ENCODE results near the gene AOAH. TPM values are rescaled to one million over a fixed set of nuclear protein-coding genes. Genes with fewer than 3 reads are reported as not detected.
A peak's percentile ranks its signal among the peaks of the same experiment; 100 is the strongest.
"Not testable (repeated sequence)": the region's sequence is repeated elsewhere in the genome, so short reads cannot be mapped to it uniquely, and the experiment has no call there.

AOAH gene
- total RNA-seq, 1 experiment from 2014 or later: 0.05 TPM

GRCh38 chr7:36490419-36490830 is 233.9 kb downstream of the AOAH start:
- no peak for DNase-seq (ENCODE audit: low read depth, low spot score)
- in situ Hi-C loops (cut with HindIII; ENCODE audit: low pct_unique_long_range_greater_than_20kb, low sequenced_read_pairs): no loop called here

GRCh38 chr7:36488672-36489071 is 235.6 kb downstream of the AOAH start:
- DNase-seq (ENCODE audit: low read depth, low spot score); in situ Hi-C loops (cut with HindIII; ENCODE audit: low pct_unique_long_range_greater_than_20kb, low sequenced_read_pairs): not testable (repeated sequence)

- DNase-seq (ENCODE audit: low read depth, low spot score): peak; percentile 79
- in situ Hi-C loops (cut with HindIII; ENCODE audit: low pct_unique_long_range_greater_than_20kb, low sequenced_read_pairs): no loop called here
These were observed 236.4 kb downstream of the AOAH start for GRCh38 chr7:36487756-36488336.

GRCh38 chr7:36486336-36486735 is 238.0 kb downstream of the AOAH start:
- DNase-seq (ENCODE audit: low read depth, low spot score): no peak
- in situ Hi-C loops (cut with HindIII; ENCODE audit: low pct_unique_long_range_greater_than_20kb, low sequenced_read_pairs): no loop called here

GRCh38 chr7:36484265-36484664 is 240.0 kb downstream of the AOAH start:
- in situ Hi-C loops (cut with HindIII; ENCODE audit: low pct_unique_long_range_greater_than_20kb, low sequenced_read_pairs): no loop called here
- DNase-seq (ENCODE audit: low read depth, low spot score): no peak

- peak; percentile 54 for DNase-seq (ENCODE audit: low read depth, low spot score)
- in situ Hi-C loops (cut with HindIII; ENCODE audit: low pct_unique_long_range_greater_than_20kb, low sequenced_read_pairs): not testable (repeated sequence)
These were observed 240.4 kb downstream of the AOAH start for GRCh38 chr7:36483853-36484252.

- DNase-seq (ENCODE audit: low read depth, low spot score): peak; percentile 42
- in situ Hi-C loops (cut with HindIII; ENCODE audit: low pct_unique_long_range_greater_than_20kb, low sequenced_read_pairs): no loop called here
These were observed 245.5 kb downstream of the AOAH start for GRCh38 chr7:36478745-36479144.

- in situ Hi-C loops (cut with HindIII; ENCODE audit: low pct_unique_long_range_greater_than_20kb, low sequenced_read_pairs): no loop called here
- DNase-seq (ENCODE audit: low read depth, low spot score): no peak
These were observed 248.9 kb downstream of the AOAH start for GRCh38 chr7:36475381-36475780.

GRCh38 chr7:36475011-36475342 is 249.3 kb downstream of the AOAH start:
- DNase-seq (ENCODE audit: low read depth, low spot score): no peak

GRCh38 chr7:36474283-36475010 is 249.8 kb downstream of the AOAH start:
- in situ Hi-C loops (cut with HindIII; ENCODE audit: low pct_unique_long_range_greater_than_20kb, low sequenced_read_pairs): no loop called here
- no peak for DNase-seq (ENCODE audit: low read depth, low spot score)

More at GRCh38 chr7:36475011-36475342, 249.3 kb downstream of the AOAH start:
- in situ Hi-C loops (cut with HindIII; ENCODE audit: low pct_unique_long_range_greater_than_20kb, low sequenced_read_pairs): no loop called here

GRCh38 chr7:36473454-36474282 is 250.6 kb downstream of the AOAH start:
- in situ Hi-C loops (cut with HindIII; ENCODE audit: low pct_unique_long_range_greater_than_20kb, low sequenced_read_pairs): no loop called here
- peak; percentile 69 for DNase-seq (ENCODE audit: low read depth, low spot score)

GRCh38 chr7:36472141-36472729 is 252.1 kb downstream of the AOAH start:
- no peak for DNase-seq (ENCODE audit: low read depth, low spot score)
- in situ Hi-C loops (cut with HindIII; ENCODE audit: low pct_unique_long_range_greater_than_20kb, low sequenced_read_pairs): no loop called here

GRCh38 chr7:36469236-36469635 is 255.1 kb downstream of the AOAH start:
- no peak for DNase-seq (ENCODE audit: low read depth, low spot score)
- in situ Hi-C loops (cut with HindIII; ENCODE audit: low pct_unique_long_range_greater_than_20kb, low sequenced_read_pairs): no loop called here

- no peak for DNase-seq (ENCODE audit: low read depth, low spot score)
- in situ Hi-C loops (cut with HindIII; ENCODE audit: low pct_unique_long_range_greater_than_20kb, low sequenced_read_pairs): no loop called here
These were observed 255.8 kb downstream of the AOAH start for GRCh38 chr7:36468370-36469101.

- in situ Hi-C loops (cut with HindIII; ENCODE audit: low pct_unique_long_range_greater_than_20kb, low sequenced_read_pairs); DNase-seq (ENCODE audit: low read depth, low spot score): not testable (repeated sequence)
These were observed 258.3 kb downstream of the AOAH start for GRCh38 chr7:36466001-36466400.

- no peak for DNase-seq (ENCODE audit: low read depth, low spot score)
- in situ Hi-C loops (cut with HindIII; ENCODE audit: low pct_unique_long_range_greater_than_20kb, low sequenced_read_pairs): no loop called here
These were observed 260.0 kb downstream of the AOAH start for GRCh38 chr7:36464271-36464670.

Data from SK-MEL-5 (cell line).